Umbilical cord (tissue), 2 donors: ENCODE data around the gene COQ10B. TPM values are rescaled to one million over a fixed set of nuclear protein-coding genes. Genes with fewer than 3 reads are reported as not detected.

ENCODE experiments used
- DNase-seq: peaks from one replicate; pipeline ENCODE4 v3.0.0-alpha.2; 2015; ENCODE audit warnings: low spot score
- total RNA-seq: library from RNA; depleted of rRNA; stranded (reverse); fragments of >200 nt; gene quantifications from one replicate; pipeline ENCODE4 v1.2.3, GENCODE V29; 2014; ENCODE audit warnings: low replicate concordance; ENCODE audit not compliant: insufficient read depth

COQ10B gene
- total RNA-seq, 1 donor from 2014 or later, result 41.7 TPM

- DNase-seq, result peak; percentile 30
Observed at GRCh38 chr2:197500503-197501131, 47.3 kb downstream of the COQ10B start.

- no peak for DNase-seq
Observed at GRCh38 chr2:197502201-197502600, 48.8 kb downstream of the COQ10B start.

GRCh38 chr2:197502685-197503084 is 49.3 kb downstream of the COQ10B start:
- no peak for DNase-seq

GRCh38 chr2:197504000-197504399 is 50.6 kb downstream of the COQ10B start:
- no peak for DNase-seq

GRCh38 chr2:197504512-197504911 is 51.2 kb downstream of the COQ10B start:
- DNase-seq, result no peak

GRCh38 chr2:197506658-197507057 is 53.3 kb downstream of the COQ10B start:
- no peak for DNase-seq

- DNase-seq, result no peak
Observed at GRCh38 chr2:197513915-197514314, 60.6 kb downstream of the COQ10B start.

GRCh38 chr2:197514754-197515153 is 61.4 kb downstream of the COQ10B start:
- no peak for DNase-seq

- no peak for DNase-seq
Observed at GRCh38 chr2:197515315-197515738, 62.0 kb downstream of the COQ10B start.

- peak; percentile 96 for DNase-seq
Observed at GRCh38 chr2:197515739-197516392, 62.5 kb downstream of the COQ10B start, which contains the start of gene MOB4. Gene MOB4, plus strand, starts transcription at chr2:197516066. Its CDS starts 21 bp downstream, at chr2:197516087.

- DNase-seq, result peak; percentile 23
Observed at GRCh38 chr2:197516393-197516761, 63.0 kb downstream of the COQ10B start.

GRCh38 chr2:197517150-197517549 is 63.8 kb downstream of the COQ10B start:
- DNase-seq, result no peak

Other genes starting within 250 kb of the COQ10B start
- 59.9 TPM for gene ANKRD44, start 142.8 kb upstream of the COQ10B start, total RNA-seq
- gene SF3B1, start 18.5 kb upstream of the COQ10B start, total RNA-seq, result 306 TPM
- 174 TPM for gene HSPD1, start 46.3 kb downstream of the COQ10B start, total RNA-seq
- gene HSPE1, start 46.8 kb downstream of the COQ10B start, total RNA-seq, result 78.2 TPM
- 49.1 TPM for gene MOB4, start 62.5 kb downstream of the COQ10B start, total RNA-seq
- gene RFTN2, start 222.0 kb downstream of the COQ10B start, total RNA-seq, result 18.1 TPM